Posterior cingulate gyrus (tissue), 11 donors: Measurements from ENCODE around the gene PRDM8.
"Not testable (repeated sequence)": the region's sequence is repeated elsewhere in the genome, so short reads cannot be mapped to it uniquely, and the experiment has no call there.

Source experiments
- DNase-seq, 10 donors: peaks; one replicate each; pipeline versions ENCODE4 v3.0.0 to v3.0.0-alpha.2; 2020 to 2021; ENCODE audit warnings: mixed read lengths in 3 of 10
- intact Hi-C: fragments of 100-400 bp; cut with DNase I; formaldehyde crosslinking; loops from one replicate; pipeline ENCODE4 v1.15.1; 2023

The PRDM8 gene

DNA sequence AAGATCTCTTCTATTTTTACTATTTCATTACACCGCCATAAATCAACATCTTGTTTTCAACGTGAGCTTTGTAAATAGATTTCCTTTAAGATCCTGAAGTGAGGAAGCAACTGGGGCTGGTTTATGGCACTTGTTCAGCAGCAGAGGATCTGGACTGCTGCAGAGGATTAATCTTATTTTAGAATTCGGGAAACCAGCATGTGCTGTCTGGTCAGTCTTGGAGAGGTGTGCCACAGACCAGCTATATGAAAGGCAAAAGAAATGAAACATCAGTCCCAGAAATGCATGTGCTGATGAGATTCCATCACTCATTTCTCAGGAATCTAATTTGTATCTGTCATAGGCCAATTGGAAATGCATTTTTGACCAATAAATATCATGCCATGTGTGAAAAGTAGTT, 23.4 kb downstream of the PRDM8 start:
- intact Hi-C loops: no loop called here
- no peak for DNase-seq

DNA sequence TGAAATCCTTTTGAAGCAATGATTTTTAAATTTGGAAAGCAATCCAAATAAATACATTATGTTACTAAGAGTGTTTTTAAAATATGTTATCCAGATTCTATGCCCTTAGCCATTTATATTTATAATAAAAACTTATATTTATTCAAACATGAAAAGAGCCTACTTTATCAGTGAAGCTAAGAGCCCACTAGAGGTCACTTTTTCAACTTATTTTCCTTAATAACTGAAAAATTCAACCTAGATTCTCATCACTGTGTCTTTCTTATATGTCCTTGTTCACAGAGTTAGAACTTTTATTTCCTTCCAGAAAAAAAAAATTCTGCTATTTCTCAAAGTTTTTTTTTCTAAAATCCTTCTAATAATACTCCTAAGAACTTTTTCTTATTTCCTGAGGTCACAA, 23.9 kb downstream of the PRDM8 start:
- no peak for DNase-seq
- intact Hi-C loops: no loop called here

DNA sequence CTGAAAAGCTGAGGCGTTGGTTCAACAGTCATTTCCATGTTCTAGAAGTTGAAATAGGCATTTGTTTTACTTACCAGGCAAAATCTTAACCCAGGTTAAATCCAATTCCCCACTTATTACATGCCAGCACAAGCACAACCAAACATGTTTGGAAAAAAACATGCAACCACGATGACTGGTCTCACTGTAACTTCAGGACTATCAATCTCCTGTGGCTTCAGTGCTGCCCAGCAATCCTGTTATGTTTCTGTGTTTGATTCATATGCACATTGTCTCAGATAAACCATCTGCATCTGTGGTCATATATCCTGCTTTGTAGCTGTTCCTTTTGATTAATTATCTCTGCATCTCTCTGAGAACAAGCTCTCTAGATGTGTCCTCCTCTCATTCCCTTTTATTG, 28.3 kb downstream of the PRDM8 start:
- intact Hi-C loops: no loop called here
- DNase-seq: no peak

DNA sequence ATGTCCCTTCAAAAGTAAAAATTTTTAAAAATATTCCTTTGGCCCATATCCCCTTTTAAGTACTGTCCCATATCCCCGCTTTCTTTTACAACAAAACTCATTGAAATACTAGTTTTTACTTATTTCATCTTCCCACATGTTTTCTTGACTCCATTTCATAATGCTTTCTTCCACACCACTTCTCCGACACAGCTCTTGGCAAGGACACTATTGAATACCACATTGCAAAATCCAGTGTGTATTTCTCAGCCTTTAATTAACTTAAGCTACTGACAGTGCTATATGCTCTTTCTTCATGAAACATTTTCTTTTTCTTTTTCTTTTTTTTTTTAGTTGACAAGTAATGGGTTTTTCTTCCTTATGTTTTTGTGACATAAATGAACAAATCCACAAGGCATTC, 28.8 kb downstream of the PRDM8 start:
- intact Hi-C loops: no loop called here
- no peak for DNase-seq

DNA sequence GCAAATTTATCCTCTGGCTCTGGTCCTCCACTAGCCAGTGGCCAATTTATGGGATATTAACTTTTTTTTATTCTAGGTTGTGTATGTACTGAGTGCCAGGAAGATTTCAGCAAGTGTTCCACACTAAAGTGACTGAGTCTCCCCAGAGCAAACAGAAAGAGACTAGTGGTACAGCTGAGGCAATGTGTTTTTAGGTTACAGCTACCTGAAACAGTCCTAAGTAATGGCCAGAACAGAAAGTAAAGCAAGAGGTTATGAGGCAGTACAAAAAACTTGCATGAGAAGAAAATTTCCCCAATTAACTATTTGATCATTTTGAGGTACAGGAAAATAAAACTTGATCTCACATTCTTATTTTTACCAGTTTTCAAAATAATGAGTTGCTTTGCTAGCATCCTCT, 31.2 kb downstream of the PRDM8 start:
- no peak for DNase-seq
- intact Hi-C loops: no loop called here

DNA sequence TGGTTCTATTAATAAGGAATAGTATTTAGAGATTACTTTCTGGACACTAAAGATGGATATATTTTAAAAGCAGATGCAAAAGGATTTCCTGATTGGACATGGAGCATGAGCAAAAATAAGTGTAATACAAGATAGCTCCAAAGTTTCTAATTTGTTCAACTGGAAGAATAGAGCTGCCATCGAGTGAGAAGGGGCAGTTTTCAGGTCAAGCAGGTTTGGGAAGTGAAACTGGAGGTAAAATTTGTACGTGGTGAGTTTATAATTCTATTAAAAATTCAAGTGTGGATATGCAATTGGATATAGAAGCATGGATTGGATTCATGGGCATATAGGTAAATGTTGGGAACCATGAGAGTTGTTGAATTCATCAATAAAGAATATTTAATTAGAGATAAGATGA, 31.8 kb downstream of the PRDM8 start:
- intact Hi-C loops: no loop called here
- DNase-seq: no peak

DNA sequence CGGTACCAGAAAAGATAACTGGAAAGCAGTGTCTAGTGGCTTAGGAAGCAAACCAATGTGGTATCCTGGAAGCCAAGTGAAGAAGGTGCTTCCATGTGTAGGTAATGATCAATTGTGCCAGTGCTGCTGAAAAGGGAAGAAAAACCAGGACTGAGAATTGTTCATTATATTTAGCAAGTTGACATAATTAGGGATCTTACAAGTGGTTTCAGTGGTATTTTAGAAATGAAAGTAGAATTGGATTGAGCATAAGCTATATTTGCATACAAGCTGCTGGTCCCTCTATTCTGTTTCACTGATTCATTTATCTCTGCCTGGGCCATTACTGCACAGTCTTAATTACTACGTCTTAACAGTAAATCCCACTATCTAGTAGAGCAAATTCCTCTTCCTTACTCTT, 32.3 kb downstream of the PRDM8 start:
- intact Hi-C loops: no loop called here
- DNase-seq: no peak

DNA sequence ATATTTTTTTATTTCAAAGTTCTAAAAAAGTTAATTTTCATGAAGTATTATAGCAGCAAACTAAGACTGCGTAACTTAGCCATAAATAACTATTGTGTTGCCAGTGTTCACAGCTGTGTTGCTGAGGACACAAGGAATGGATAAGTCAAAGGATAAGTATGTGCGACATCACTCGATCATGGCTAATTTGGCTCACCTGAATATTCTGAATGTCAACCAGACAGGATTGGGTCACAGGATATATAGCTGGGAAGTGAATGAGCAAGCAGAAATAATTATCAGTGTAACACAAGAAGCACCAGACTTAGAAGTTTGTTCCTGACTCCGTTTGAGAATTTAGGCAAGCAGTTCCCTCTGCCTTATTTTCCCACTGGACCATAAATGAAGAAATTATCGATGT, 33.9 kb downstream of the PRDM8 start:
- intact Hi-C loops: no loop called here
- no peak for DNase-seq

DNA sequence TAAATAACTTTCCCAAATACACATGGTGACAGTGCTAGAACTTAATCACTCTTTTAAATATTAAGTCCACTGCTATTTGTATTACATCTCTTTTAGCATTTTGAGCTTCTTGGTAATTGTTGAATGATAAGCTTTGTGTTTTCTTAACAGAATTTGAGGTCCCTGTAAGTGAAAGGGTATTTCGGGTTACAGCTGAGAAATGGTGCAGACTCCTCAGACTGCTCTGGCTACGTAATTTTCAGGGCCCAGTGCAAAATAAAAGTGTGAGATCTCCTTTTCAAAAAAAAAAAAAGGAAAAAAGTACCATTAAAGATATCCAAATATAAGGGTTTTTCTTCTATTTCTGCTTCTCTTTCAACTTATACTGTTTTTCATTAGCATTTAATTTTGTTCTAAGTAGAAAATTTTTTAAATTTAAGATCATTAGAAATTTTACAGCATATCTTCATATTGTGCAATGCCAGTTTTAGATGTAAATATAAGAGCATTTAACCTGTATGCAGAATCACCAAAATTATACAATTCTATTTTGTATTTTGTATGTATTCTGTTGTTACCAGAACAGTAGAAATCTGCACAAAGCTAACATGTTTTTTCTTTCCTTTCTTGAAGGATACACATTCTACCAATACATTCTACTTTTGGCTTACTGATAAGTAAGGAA, 35.5 kb downstream of the PRDM8 start:
- intact Hi-C loops: no loop called here
- DNase-seq: peak in 1 of 10 donors; percentile 2

DNA sequence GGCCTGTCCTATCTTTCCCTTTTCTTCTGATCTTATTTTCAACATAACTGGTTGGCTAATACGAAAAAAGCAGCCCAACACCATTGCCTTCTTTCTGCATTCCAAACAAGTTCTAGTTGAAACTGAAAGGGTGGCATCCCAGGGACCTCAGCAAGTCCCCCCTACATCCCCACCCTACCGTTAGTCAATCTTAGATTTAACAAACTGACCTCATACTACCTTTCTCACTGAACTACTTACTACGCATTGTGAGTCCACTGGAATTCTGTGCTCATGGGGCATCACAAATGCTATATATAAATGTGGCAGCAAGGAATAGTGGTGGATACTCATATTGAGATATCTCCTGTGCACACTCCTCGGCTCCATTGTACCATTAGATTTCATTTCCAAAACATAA, 36.1 kb downstream of the PRDM8 start:
- no peak for DNase-seq
- intact Hi-C loops: no loop called here

DNA sequence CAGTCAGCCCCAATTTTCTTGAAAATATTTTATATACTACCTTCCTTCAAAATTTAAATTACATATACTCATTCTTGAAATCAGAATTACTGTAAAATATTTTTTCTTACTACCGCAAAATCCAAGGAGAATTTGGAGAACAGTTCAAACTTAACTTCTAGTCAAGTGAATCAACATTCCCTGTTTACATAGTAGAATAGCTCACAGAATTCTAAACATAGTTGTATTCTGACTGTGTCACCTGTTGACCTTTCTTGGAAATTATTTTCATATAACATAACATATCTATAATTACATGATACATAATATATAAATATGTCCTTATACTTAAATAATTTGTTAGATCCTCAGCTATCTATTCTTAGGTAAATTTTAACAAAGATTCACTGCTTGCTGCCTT, 38.1 kb downstream of the PRDM8 start:
- no peak for DNase-seq
- intact Hi-C loops: no loop called here

DNA sequence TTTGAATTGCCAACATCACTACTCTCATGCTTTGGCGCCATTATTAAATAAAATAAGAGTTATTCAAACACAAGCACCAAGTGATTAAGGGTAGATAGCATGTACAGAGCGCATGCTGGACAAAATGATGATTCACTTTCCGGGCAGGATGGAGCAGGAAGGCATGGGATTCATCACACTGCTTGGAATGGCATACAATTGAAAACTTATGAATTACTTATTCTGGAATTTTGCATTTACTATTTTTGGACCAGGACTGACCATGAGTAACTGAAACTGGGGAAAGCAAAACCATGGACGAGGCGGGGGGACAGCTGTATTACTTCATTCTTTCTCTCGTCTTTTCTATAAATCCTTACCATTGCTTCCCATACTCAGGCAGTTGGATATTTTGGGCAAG, 40.7 kb downstream of the PRDM8 start:
- intact Hi-C loops: no loop called here
- no peak for DNase-seq

DNA sequence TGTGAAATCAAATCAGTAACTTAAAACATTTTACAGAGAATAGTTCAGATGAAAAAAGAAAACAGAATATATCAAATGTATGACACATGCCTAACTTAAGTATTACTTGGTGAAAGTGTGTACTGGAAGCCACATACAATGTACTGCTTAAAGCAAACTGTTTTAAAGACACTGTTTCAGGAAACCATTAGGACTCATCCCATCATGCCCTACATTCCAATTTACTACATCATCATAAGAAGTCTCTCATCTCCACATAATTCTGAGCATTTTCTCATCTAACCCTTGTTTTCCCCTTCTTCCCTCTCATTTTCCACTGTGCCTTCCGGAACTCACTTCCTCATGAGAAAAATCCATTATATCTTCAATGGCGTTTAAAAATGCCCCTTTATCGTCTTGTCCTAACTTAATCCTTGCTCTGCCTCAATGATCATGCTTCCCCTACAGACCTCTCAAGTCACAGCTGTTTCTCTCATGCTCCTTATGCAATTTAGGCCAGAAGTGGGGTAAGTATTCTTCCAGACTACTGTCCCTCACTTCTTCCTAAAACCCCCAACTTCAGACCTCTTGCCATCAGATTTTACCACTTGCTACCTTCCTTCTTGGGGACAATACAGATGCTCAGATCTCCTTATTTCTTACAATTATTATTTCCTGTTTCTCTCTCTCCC, 42.3 kb downstream of the PRDM8 start:
- intact Hi-C loops: no loop called here
- no peak for DNase-seq

DNA sequence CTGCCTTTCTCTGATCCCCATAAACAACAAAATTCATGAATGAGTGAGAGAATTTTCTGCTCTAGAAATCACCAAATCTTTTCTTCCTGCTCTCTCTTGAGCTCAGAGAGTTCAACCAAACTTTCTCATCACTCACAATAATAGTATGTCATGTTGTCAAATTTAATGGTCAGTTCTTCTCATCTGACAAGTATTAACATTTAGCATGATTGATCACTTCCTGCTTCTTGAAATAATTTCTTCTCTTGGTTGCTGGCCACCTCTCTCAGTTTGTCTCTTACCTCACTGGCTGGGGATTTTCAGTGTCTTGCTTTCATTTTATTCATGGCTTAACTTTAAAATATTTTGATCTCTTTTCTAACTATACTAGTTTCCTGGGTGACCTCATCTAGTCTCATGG, 43.7 kb downstream of the PRDM8 start:
- intact Hi-C loops: no loop called here
- no peak for DNase-seq

DNA sequence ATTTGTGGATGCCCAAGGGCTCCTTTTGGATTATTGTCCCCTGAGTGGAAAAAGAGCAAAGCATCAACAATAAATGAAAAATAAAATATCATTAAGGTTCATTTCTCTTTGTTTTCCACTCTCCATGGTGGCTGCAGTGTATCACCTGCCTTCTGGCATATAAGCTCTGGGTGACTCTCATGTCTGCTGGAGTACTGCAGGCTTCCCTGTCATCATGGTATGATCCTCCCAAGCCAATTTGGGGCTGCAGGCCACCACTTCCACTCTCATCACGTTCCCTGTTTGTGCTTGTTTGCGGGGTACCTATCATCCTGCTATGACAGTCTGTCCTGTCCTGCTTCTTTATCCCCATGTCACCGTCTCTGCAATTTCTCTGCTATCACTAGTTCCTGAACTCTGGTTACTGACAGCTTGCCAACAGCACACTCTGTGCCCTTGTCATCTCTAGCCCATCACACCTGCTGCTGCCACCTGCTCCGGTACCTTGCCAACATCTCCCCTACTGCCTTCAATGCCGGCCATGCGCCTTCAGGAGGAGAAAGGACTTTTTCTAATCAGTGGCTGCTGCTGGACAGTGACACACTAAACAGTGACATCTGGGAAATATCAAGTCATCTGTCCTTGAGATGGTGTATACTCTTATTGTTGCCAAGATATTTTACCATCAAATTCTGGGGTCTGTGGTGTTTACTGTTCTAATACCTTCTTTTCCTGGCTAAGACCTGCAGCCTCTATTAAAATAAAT, 46.1 kb downstream of the PRDM8 start:
- no peak for DNase-seq
- intact Hi-C loops: no loop called here

DNA sequence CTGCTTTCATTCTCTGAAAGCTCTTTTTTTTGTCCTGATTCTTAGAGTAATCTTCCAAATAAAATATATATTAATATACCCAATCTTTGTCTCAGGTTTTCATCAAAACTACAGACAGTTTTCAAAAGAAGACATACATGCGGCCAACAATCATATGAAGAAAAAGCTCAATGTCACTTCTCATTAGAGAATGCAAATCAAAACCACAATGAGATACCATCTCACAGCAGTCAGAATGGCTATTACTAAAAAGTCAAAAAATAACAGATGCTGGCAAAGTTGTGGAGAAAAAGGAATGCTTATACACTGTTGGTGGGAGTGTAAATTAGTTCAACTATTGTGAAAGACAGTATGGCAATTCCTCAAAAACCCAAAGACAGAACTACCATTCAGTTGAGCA, 50.2 kb downstream of the PRDM8 start:
- DNase-seq, intact Hi-C loops: not testable (repeated sequence)

DNA sequence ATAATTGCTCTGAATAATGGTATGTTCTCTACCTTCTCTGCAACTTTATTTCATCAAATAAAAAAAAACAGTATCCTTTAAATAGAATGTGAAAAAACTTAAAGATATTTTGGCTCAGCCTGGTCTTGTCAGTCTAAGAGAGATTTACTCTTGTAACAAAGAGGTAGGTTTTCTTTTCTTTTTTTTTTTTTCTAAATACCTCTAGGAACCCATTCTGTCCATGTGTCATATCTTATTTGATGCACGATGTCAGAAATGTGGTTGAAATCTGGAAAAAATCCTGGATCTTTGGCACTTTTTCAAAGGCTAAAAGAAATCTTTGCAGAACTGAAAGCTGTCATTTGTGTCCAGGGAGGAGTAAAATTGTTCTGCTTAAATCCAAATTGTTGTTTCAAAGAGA, 51.8 kb downstream of the PRDM8 start:
- intact Hi-C loops: no loop called here
- DNase-seq: no peak

DNA sequence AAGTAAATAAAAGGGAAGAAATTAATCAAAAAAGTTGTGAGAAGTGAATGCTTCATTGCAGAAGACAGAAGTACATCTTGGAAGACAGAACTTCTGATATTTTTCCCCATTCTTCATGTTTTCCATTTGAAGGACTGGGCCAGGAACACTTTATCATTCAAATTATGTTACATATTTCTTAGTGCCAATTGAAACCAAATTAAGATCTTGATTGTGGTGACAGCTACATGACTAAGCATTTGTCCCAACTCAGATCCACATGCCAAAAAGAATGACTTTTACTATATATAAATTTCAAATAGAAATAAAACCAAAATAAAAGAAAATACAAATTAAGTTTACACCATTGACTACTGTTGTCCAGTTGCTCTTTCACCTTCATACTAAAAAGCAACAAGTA, 55.1 kb downstream of the PRDM8 start:
- intact Hi-C loops: no loop called here
- no peak for DNase-seq

DNA sequence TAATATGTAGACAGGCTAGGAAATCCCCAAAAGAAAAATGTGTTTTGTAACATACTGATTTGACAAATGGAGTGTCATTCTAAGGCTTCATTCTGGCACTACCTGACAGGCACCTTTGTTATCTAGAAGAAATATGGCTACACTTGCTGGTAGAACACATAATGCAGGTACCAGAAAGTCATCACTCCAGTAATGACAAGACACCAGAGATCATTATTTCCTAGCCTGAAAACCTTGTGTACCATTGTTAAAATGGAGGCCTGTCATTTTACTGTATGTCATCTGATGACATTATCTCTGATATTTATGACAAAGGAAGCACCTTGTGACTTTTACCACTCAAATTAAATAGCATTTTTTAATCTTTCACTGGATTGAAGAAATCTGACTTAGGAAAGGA, 55.6 kb downstream of the PRDM8 start:
- intact Hi-C loops: no loop called here
- DNase-seq: no peak

DNA sequence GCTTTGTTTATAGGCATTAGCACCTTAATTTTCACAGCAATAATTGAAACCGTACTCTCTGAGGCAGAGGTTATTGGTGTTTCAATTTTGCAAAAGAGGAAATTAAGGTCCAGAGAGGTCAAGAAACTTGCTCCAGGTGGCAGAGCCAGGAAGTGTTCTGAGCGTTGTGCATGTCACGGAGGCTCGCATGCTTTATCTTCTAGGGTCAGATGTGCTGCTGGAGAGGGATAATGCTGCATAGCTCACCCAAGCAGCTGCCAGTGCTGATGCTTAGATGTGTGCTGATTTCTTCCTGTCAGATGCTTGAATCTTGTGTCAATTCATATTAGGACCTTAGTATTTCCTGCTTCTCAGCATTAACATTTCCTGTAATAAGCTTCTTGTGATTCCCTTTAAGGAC, 56.2 kb downstream of the PRDM8 start:
- intact Hi-C loops: no loop called here
- DNase-seq: no peak
